NT2/D1 (cell line): Measurements from ENCODE around the gene MAPK10.

Experiments
- SUZ12 ChIP-seq: IDR thresholded peaks from 2 replicates; pipeline ENCODE4 v1.6.1; 2011; ENCODE audit not compliant: insufficient read length, insufficient read depth; ENCODE audit errors: extremely low read depth
- YY1 ChIP-seq: IDR thresholded peaks from 2 replicates; pipeline ENCODE4 v1.6.1; 2011; ENCODE audit not compliant: insufficient read length, insufficient read depth
- ZNF274 ChIP-seq: IDR thresholded peaks from 2 replicates; pipeline ENCODE4 v1.6.1; 2011; ENCODE audit warnings: mild to moderate bottlenecking, low read depth, low read length

- TF ChIP-seq YY1 (no peak), ZNF274 (no peak), SUZ12 (no peak)
These were observed 68.7 kb downstream of the MAPK10 start for GRCh38 chr4:86291180-86291579.
